ENCODE results near the gene ADRA2B. TPM values are rescaled to one million over a fixed set of nuclear protein-coding genes. Genes with fewer than 3 reads are reported as not detected.

ADRA2B gene
- total RNA-seq, 6 experiments from 2014 or later, result not detected

DNA sequence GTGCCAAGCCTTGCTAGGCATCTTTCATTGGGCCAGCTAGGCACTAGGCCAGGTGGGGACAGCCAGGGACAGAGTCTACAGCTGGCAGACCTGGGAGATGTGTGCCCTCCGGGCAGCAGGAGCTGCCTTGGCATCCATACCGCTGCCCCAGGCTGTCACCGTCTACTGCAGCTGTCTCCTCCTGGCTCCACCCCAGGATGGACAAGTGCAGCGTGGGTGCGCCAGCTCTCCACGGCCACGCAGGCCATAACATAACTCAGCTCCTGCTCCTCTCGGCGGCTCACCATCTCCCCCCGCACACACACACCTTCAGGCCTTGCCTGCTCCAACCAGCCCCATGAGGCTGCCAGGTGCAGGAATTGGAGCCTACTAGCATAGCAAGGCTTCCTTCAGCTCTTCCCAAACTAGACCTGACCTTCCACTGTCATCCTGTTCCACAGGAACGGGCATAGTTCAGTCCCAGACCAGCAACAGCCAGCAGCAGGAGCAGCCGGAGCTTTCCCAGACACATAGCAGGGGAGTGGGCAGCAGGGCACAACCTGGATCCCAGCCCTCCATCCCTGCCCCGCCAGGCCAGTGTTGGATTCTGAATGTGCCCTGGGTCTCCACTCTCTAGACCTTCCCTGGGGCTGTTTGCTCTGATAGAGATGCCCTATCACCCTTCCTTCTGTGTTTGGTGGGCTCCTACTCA is 2.5 kb upstream of the ADRA2B start:
- TF ChIP-seq, protein P1, sequence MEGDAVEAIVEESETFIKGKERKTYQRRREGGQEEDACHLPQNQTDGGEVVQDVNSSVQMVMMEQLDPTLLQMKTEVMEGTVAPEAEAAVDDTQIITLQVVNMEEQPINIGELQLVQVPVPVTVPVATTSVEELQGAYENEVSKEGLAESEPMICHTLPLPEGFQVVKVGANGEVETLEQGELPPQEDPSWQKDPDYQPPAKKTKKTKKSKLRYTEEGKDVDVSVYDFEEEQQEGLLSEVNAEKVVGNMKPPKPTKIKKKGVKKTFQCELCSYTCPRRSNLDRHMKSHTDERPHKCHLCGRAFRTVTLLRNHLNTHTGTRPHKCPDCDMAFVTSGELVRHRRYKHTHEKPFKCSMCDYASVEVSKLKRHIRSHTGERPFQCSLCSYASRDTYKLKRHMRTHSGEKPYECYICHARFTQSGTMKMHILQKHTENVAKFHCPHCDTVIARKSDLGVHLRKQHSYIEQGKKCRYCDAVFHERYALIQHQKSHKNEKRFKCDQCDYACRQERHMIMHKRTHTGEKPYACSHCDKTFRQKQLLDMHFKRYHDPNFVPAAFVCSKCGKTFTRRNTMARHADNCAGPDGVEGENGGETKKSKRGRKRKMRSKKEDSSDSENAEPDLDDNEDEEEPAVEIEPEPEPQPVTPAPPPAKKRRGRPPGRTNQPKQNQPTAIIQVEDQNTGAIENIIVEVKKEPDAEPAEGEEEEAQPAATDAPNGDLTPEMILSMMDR (IDR thresholded peaks at IDR 0.05), result no peak
- Mint-ChIP-seq H3K9me3 (no peaks in the 10 kb centered on the region), H3K27ac (no peak overlapping the region), H3K4me1 (ENCODE audit: low read depth) (peaks cover 8% of the 10 kb centered on the region), H3K27me3 (ENCODE audit: insufficient read depth) (peaks cover 56% of the 10 kb centered on the region), H3K36me3 (ENCODE audit: low read depth) (peaks cover 7% of the 10 kb centered on the region), H3K4me3 (no peak overlapping the region)
- DNase-seq, result no peak

DNA sequence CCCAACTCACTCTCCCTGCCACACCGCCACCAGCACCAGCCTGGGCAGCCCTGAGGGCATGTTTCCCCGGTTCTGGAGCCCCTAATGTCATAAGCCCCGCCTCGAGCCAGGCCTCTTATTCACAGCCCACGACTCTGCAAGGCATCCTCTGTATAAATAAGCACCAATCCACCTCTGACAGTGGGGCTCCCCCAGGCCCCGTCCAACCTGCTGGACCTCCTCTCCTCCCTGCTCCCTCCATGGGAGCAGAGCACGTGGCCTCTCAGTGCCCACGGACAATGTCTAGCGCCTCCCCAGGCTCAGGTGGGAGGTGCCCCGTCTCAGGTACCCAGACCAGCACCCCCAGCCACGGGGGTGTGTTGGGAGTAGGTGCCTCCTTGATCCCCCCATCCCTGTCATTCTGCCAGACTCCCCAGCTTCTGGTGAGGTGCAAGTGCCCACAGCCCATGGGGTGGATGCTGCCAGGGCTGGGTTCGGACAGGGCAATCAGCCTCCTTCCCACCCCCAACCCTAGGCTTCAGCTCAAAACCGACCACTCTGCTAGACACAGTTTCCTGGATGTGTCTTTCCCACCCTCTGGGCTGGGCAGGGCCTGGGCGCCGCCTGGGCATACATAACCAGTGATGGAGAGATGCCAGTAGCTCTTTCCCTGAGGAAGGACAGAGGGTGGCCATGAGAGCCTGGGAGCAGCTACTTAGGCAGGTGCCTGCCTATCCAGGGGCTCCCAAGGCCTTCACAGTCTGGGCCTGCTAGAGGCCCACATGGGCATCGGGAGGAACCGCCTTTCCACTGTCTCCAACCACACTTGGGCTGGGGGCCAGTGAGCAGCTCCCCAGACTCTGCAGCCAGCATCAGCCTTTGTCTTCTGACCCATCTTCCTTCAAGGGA is 1.6 kb upstream of the ADRA2B start:
- Mint-ChIP-seq H3K4me1 (ENCODE audit: low read depth) (peaks cover 8% of the 10 kb centered on the region), H3K27ac (no peak overlapping the region), H3K9me3 (no peaks in the 10 kb centered on the region), H3K4me3 (0 out of 2 replicates have a peak overlapping the region, but pooled peaks have one; percentile 28), H3K27me3 (ENCODE audit: insufficient read depth) (peaks cover 63% of the 10 kb centered on the region), H3K36me3 (ENCODE audit: low read depth) (peaks cover 7% of the 10 kb centered on the region)
- TF ChIP-seq, protein P1 (IDR thresholded peaks at IDR 0.05), result no peak
- no peak for DNase-seq

DNA sequence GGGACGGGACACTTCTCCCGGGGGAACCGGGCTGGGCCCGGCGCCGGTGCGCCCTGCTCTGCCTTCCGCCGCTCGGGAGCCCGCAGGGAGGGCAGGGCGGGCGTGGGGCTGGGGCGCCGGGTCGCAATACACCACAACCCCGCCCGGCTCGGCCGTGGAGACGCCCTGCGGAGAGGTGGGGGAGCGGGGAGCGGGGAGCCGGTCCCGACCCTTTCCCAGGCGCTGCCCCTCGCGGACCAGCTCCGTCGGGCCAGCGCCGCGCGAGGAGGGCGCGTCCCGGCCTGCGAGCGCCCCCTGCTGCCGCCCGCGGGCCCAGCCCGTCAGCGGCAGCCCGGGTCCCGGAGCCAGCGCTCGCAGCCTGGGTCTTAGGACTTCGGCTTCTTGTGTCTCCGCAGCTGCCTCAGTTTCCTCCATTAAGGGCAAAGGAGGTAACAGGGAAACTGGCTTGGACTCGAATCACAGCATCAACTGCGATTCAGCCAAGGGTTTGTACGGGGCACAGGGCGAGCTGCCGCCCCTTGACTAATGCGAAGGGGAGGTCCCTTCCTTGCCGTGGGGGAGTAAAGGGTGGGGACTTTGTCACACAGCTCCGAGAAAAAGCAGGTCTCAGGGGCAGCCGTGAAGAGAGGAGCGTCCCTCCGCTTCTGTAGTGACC is 635 bp upstream of the ADRA2B start:
- TF ChIP-seq, protein P1 (IDR thresholded peaks at IDR 0.05), result peak; percentile 90
- DNase-seq, result no peak
- Mint-ChIP-seq H3K9me3 (no peaks in the 10 kb centered on the region), H3K36me3 (ENCODE audit: low read depth) (peaks cover 7% of the 10 kb centered on the region), H3K4me3 (no peak overlapping the region), H3K4me1 (ENCODE audit: low read depth) (peaks cover 8% of the 10 kb centered on the region), H3K27ac (no peak overlapping the region), H3K27me3 (ENCODE audit: insufficient read depth) (peaks cover 58% of the 10 kb centered on the region)

DNA sequence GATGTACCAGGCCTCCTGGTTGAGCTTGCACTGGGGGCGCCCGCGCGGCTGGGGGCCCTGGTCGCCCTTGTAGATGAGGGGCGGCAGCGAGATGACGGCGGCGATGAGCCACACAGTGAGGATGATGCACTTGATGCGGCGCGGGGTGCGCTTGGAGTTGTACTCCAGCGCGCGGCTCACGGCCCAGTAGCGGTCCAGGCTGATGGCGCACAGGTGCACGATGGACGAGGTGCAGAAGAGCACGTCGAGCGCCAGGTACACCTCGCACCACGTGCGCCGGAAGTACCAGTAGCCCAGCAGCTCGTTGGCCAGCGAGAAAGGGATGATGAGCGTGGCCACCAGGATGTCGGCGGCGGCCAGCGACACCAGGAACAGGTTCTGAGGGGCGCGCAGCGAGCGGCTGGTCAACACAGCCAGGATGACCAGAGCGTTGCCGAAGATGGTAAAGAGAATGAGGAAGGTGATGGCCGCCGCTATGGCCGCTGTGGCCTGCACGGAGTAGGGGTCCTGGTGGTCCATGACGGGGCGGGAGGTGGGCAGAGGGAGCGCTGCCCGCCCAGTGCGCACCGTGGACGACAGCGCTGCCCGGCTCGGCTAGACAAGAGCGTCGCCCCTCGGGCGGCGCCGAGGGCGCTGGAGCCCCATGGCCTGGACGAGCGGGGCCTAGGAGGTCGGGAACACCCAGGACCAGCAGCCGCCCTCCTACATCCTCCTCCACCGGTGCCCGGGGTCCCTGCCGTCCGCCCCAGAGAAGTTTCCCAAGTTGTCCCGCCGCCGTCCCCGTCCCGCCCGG is 544 bp downstream of the ADRA2B start:
- Mint-ChIP-seq H3K9me3 (no peaks in the 10 kb centered on the region), H3K4me1 (ENCODE audit: low read depth) (peaks cover 8% of the 10 kb centered on the region), H3K27me3 (ENCODE audit: insufficient read depth) (peaks cover 54% of the 10 kb centered on the region), H3K36me3 (ENCODE audit: low read depth) (peaks cover 7% of the 10 kb centered on the region), H3K27ac (no peak overlapping the region), H3K4me3 (no peak overlapping the region)
- DNase-seq, result no peak
- TF ChIP-seq, protein P1 (IDR thresholded peaks at IDR 0.05), result no peak
